Hepatic stellate cell (primary cell): Measurements from ENCODE around the gene RNF34.

Source experiments
- DNase-seq: peaks from one replicate; pipeline ENCODE4 v3.0.0; 2011; ENCODE audit warnings: low spot score

Gene RNF34

DNA sequence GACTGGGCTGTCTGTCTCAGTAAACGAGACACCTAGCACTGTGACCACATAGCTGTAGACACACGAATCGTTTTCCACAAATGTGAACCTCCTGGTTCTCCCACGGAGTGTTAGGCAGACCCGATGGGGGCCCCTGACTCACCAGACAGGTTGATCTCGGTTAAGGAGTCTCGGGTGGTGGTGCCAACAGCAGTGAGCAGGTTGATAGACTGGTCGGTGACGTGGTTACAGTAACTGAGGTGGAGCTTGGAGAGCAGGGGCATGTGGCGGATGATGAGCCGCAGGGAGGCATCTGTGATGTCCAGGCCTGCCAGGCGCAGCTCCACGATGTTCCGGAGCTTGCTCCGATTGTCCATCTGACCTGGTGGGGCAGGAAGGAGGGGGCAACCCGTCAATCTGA is 39.8 kb downstream of the RNF34 start:
- DNase-seq, result no peak

DNA sequence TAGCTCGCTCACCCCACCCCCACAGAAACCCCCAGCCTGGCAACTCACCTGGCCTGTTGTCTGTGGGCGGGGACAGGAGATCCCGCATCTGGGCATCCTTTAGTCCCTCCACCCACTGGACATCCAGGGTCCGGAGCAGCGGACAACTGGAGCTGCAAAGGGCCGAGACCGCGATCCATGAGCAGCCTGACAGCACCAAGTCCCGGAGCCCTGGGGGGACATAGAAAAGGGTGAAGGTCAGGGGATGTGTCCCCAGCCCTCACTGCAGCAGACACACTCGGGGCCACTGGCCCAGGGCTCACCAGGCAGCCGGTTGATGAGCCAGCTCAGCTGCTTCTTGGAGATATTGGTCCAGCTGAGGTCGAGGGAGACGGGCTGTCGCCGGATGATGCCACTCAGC is 40.9 kb downstream of the RNF34 start:
- DNase-seq, result no peak

GRCh38 chr12:121441555-121441954 is 41.6 kb downstream of the RNF34 start:
- DNase-seq, result no peak

- DNase-seq, result no peak
These were observed 42.4 kb downstream of the RNF34 start for GRCh38 chr12:121442028-121442948.

GRCh38 chr12:121443193-121443870 is 43.4 kb downstream of the RNF34 start:
- peak; percentile 98 for DNase-seq

DNA sequence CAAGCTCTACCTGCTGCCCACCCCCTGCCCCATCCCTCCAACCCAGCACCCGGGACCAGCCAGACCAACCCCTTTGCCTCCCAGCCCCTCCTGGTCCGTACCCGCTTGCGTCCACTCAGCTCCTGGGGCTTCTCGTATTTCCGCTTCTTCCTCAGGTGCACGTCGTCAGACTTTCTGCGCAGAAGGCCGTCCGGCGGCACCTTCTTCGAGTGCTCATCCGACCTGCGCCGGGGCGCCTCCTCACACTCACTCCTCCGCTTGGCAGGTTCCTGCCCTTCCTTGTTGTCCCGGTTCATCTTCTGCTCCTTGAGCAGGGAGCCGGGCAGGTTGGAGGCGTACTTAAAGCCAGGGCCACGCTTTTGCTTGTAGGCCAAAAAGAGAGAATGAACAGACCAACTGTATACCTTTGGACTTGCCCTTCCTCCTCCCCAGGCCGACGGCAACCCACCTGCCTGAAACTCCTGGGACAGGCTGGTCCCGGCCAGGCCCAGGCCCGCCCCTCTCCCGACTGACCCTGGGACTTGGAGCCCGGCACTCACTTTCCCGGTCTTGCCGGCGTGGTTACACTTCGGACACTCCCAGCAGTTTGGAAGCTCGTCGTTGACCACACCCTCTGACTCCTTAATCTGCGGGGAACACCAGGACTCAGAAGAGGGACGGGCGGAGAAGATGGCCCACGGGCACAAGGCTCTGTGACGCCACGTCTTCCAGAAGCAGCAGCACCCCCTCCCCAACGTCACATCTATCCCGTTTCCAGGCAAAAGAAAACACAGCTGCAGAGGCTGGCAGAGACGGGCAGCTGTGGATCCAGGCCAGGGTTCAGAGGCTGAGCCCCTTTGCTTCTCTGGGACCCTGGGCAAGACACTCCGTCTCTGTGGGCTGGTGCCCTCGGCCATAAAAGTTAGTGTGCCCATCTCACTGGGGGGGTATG is 44.3 kb downstream of the RNF34 start:
- DNase-seq, result no peak

DNA sequence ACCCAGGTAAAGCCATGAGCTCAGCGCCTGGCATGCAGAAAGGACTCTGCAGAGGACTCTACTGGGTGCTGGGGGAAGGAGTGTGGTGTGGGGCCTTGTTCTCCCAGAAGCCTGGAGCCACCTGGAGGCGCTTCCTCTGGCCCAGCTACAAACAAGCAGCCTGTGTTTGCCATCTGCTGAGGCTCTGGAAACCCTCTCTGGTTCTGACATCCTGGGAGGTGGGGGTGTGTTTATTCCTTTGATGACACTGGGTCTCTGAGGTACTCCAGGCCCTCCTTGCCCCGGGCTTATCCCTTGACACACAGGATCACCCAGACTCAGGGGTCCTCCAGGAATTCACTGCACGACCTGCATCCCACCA is 44.9 kb downstream of the RNF34 start:
- DNase-seq, result no peak

GRCh38 chr12:121446750-121447149 is 46.8 kb downstream of the RNF34 start:
- no peak for DNase-seq

GRCh38 chr12:121448771-121449315 is 48.9 kb downstream of the RNF34 start:
- no peak for DNase-seq

GRCh38 chr12:121451961-121452339 is 52.0 kb downstream of the RNF34 start:
- peak; percentile 60 for DNase-seq

DNA sequence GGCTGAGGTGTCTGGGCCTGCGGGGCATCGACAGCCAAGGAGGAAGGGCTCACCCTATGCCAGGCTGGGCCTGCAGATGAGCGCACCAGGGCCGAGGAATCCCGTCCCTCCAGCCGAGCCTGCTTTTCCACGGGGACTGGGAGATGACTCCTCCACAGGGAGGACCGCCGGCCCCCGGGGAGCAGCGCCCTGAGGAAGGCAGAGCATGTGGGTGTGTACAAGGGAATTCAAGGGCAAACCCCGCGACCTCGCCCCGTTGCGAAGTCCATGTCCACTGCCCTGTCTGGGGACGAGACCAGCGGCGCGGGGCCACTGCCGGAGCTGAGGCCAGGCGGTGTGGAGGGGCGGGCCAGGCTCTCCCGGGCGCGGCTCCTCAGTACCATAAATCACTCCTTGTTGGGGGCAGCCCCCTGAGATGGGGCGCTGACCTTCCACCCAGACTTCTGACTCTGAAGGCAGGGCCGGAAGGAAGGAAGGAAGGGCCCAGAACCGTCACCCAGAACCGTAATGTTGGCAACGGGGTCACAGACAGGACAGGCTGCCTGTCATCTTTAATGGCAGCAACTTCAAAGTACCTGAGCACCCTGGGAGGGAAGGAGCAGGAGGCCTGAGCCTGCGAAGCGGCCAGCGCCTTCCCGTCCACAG is 52.5 kb downstream of the RNF34 start:
- DNase-seq, result peak; percentile 60

DNA sequence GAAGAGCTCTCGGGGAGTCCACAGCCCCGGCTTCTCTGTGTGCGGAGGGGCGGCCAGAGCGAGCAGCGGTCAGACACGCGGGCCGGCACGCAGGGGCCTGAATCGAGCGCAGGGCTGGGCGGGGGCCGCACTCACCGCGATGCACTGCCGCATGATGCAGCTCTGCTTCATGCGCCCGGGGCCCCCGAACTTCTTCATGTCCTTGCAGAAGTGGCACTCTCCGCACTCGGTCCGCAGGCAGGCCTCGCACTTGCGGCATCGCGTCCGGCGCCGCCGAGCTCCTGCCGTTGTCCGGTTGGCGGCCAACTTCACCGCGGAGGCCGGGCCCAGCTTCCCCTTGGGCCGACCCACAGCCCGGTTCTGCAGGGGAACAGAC is 53.1 kb downstream of the RNF34 start:
- DNase-seq, result no peak

- no peak for DNase-seq
These were observed 53.7 kb downstream of the RNF34 start for GRCh38 chr12:121453629-121454028.

DNA sequence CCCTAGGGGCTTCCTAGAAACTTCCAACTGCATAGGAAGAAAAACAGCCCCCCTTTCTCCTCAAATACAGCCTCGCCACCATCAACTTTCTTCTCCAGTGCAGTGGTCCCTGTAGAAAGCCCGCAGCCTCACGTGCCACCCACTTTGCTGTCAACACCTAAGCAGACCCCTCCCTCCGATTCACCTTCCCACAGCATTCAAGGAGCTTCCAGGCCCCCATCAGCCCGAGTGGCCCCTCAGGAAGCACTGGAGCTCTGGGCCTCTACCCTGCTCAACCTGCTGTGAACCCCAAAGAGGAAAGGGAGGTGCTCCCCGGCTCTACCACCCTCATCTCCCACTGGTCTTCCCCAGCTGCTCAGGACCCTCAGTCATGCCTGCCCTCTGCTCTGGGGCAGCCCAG is 55.0 kb downstream of the RNF34 start:
- DNase-seq, result no peak

GRCh38 chr12:121455766-121456420 is 56.0 kb downstream of the RNF34 start:
- no peak for DNase-seq

DNA sequence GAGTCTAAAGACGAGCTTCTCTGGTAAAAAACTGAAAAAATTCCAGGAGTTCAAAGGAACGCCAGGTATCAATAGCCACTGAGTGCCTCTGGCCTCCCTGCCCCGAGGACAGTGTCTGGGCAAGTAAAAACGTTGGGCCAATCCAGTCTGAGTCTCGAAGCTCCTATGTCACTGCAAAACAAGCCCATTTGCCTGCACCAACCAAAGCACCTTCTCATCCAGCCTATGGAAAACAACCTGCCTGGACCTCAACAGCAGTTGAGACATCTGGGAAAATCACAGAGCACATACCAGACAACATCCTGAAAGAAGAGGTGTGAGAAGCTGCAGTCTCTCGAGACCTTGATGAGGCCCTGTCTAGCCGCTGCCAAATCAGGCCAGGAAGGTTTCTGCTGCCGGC is 56.6 kb downstream of the RNF34 start:
- no peak for DNase-seq

- no peak for DNase-seq
These were observed 61.1 kb downstream of the RNF34 start for GRCh38 chr12:121461048-121461447.

GRCh38 chr12:121464331-121464730 is 64.4 kb downstream of the RNF34 start:
- no peak for DNase-seq

DNA sequence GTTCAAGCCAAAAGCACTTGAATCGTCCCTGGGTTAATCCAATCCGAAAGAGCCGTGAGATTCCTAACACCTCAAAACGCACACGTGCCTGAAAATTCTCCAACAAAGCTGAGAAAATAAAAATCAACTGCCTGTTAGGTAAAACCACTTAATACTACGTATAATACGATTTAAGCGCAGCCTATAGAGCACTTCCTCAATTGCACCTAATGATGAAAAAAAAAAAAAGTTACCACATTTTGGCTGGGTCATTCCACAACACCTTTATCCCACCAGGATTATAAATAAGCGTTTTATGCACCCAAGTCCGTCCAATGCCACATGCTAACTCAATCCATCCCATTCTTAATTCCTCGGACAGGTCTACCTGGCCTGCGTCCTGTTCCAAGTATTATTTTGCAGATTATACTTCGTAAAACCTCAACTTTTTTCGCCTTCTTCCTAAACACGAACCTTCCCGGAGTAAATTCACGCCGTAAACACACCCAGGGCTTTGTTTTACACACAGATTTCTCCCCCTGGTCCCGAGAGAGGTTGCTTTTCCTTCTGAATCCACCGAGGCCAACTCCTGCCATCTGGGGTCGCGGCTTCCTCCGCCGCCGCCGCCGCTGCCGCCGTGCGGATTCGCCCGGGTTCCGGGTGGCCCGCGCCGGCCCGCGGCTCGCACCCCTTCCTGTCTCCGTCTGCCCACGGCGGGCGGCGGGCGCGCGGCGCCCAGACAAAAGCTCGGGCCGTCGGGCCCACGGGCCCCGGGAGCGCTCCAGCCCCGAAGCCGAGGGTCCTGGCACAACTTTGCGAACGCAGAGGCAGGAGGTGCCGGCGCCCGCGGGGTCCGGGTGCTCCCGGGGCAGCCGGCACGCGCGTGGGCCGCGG is 66.2 kb downstream of the RNF34 start:
- peak; percentile 44 for DNase-seq
